Inflammatory macrophage treated with lipopolysaccharide for 1 hour (primary cell): Measurements from ENCODE around the gene DEPDC7.
"Not testable (repeated sequence)": the region's sequence is repeated elsewhere in the genome, so short reads cannot be mapped to it uniquely, and the experiment has no call there.

Experiments
- DNase-seq, 2 donors: peaks; one replicate each; pipeline ENCODE4 v3.0.0-alpha.2; 2020 to 2022

Gene DEPDC7

GRCh38 chr11:33015621-33016551 is at the start of gene DEPDC7:
TSS of gene DEPDC7 (plus strand) at chr11:33015878. CDS start at chr11:33015956, 78 bp downstream.
- peak; percentile 79 to 89 for DNase-seq

GRCh38 chr11:32968541-32968940 is 47.1 kb upstream of the DEPDC7 start:
- DNase-seq = no peak

GRCh38 chr11:32972233-32972632 is 43.4 kb upstream of the DEPDC7 start:
- DNase-seq = not testable (repeated sequence)

GRCh38 chr11:32972781-32973180 is 42.9 kb upstream of the DEPDC7 start:
- no peak for DNase-seq

- DNase-seq = no peak
These were observed 33.1 kb upstream of the DEPDC7 start for GRCh38 chr11:32982626-32983025.

GRCh38 chr11:32983506-32983905 is 32.2 kb upstream of the DEPDC7 start:
- no peak for DNase-seq

GRCh38 chr11:32985600-32985999 is 30.1 kb upstream of the DEPDC7 start:
- no peak for DNase-seq

GRCh38 chr11:32987851-32988250 is 27.8 kb upstream of the DEPDC7 start:
- DNase-seq = no peak

GRCh38 chr11:32990481-32990880 is 25.2 kb upstream of the DEPDC7 start:
- DNase-seq = no peak

GRCh38 chr11:32991427-32991826 is 24.3 kb upstream of the DEPDC7 start:
- DNase-seq = no peak

- DNase-seq = no peak
These were observed 23.8 kb upstream of the DEPDC7 start for GRCh38 chr11:32991898-32992297.

GRCh38 chr11:33000181-33000580 is 15.5 kb upstream of the DEPDC7 start:
- DNase-seq = no peak

- no peak for DNase-seq
These were observed 14.4 kb upstream of the DEPDC7 start for GRCh38 chr11:33001281-33001680.

GRCh38 chr11:33001751-33002542 is 13.7 kb upstream of the DEPDC7 start:
- DNase-seq = no peak

- DNase-seq = no peak
These were observed 10.5 kb upstream of the DEPDC7 start for GRCh38 chr11:33005175-33005574.

- DNase-seq = no peak
These were observed 9.7 kb upstream of the DEPDC7 start for GRCh38 chr11:33006010-33006409.

GRCh38 chr11:33013755-33014154 is 1.9 kb upstream of the DEPDC7 start:
- DNase-seq = no peak

GRCh38 chr11:33016654-33017053 is 976 bp downstream of the DEPDC7 start:
- DNase-seq = peak; percentile 22 to 37

GRCh38 chr11:33017478-33017877 is 1.8 kb downstream of the DEPDC7 start:
- DNase-seq = no peak

- DNase-seq = no peak
These were observed 2.3 kb downstream of the DEPDC7 start for GRCh38 chr11:33017965-33018364.

- no peak for DNase-seq
These were observed 3.2 kb downstream of the DEPDC7 start for GRCh38 chr11:33018840-33019239.

GRCh38 chr11:33021501-33021900 is 5.8 kb downstream of the DEPDC7 start:
- no peak for DNase-seq

- DNase-seq = no peak
These were observed 6.3 kb downstream of the DEPDC7 start for GRCh38 chr11:33021937-33022336.

GRCh38 chr11:33025339-33025722 is 9.7 kb downstream of the DEPDC7 start:
- no peak for DNase-seq
